NOMO-1 treated with DMSO at 0.1 percent for 48 hours (cell line): ENCODE data around the gene ERLEC1.
"Not testable (repeated sequence)": the region's sequence is repeated elsewhere in the genome, so short reads cannot be mapped to it uniquely, and the experiment has no call there.

ENCODE experiments used
- DNase-seq: peaks from one replicate; lab custom pipeline; 2025; ENCODE audit not compliant: unreplicated experiment; lab: John Stamatoyannopoulos, UW

The ERLEC1 gene

DNA sequence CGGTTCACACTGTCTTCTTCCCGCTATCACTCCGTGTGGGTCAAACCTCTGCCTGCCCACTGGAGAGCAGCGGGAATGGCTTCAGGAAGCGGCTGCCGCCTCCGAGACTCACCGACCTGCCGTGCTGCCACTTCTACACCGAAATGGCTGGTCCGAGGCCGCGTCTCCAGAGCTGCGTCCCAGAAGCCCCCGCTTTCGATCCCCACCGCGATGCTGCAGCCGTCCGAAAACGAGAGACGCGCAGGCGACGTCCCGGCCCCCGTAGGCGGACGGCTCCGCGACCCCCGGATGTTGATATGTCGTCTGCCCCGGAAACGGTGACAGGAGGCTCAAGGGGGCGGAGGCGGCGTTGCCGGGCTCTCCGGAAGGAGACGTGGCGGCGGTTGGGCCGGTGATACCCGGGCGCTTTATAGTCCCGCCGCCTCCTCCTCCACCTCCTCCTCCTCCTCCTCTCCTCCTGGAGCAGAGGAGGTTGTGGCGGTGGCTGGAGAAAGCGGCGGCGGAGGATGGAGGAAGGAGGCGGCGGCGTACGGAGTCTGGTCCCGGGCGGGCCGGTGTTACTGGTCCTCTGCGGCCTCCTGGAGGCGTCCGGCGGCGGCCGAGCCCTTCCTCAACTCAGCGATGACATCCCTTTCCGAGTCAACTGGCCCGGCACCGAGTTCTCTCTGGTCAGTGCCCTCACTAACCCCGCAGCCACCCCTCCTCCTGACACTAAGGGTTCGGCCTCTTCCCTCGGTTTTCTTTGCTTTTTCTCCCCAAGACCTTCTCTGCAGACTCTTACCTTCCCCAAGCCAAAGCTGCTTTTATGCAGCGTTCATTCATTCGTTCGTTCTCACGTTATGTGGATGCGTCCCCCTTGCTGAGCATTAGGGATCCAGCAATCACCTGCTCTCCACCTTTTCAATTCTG, at the start of gene ERLEC1, which contains the start of gene ASB3:
TSS of gene ERLEC1 (plus strand) at position 340 of the 909 bp plus-strand sequence. CDS start at position 507, 167 bp downstream.
TSS of gene ASB3 (minus strand) at position 249 of the 909 bp plus-strand sequence. CDS start 21,381 bp downstream, outside the sequence.
- DNase-seq = peak; percentile 84

- no peak for DNase-seq
Observed at GRCh38 chr2:53737091-53737490, 49.8 kb upstream of the ERLEC1 start.

DNA sequence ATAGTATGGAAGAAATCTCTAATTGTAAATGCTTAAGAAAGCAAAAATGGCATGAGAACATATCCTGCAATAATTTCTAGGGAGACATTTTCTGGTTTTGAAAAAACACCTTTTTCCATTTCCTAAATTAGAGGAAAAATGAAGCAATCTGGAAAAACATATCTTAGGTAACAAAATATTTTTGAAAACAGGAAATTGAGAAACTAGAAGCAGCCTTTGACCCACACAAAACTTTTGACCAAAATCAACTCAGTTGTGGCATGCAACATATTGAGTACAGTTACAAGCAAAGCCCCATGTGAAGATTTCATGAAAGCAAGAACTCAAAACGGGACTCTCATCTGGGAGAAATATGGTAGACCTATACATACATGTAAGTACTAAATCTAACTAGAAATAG, 47.8 kb upstream of the ERLEC1 start:
- DNase-seq = peak; percentile 0

DNA sequence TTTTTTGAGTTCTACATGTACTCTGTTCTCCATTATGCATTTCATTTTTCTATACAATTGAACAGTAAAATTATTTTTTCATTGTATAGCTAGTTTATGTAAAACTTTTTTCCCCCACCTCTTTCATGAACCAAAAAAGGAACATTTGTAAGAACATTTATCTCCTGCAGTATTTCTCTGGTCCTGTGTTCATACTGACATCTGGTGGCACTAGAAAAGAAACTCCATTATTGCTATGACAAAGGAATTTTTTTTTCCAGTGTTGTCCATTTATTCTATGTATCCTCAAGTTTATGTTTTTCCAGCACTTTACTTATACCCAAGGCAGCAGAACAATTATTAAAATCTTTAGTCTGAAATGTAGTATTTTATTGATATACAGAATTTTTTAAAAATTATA, 46.7 kb upstream of the ERLEC1 start:
- peak; percentile 18 for DNase-seq

DNA sequence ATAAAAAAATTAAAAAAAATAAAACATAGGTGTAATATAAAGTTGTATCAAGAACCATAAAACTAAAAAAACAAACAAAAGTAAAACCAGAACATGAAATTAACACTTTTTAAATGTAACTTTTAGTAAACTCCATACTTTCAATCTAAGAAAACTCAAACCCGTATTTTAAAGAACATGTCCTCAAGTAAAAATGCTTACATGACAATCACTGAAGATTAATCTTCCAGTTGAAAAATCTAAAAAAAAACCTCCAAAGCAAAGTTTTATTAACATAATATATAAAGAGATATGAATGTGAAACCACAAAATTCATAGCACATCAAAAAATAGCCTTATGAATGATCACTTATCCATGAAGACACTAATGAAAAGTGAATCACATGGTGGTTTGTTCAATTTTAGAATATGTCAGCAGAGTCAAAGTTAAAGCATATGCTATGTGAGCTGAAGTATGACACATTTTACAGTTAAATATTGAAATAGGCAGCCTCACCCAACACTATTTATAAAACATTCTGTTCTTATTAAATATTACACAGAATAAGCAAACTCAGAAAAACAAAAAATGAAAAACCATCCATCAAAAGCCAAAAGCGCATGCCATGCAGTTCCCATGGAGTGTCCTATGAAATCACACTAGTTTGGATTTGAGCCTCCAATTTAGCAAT, 42.3 kb upstream of the ERLEC1 start:
- no peak for DNase-seq

DNA sequence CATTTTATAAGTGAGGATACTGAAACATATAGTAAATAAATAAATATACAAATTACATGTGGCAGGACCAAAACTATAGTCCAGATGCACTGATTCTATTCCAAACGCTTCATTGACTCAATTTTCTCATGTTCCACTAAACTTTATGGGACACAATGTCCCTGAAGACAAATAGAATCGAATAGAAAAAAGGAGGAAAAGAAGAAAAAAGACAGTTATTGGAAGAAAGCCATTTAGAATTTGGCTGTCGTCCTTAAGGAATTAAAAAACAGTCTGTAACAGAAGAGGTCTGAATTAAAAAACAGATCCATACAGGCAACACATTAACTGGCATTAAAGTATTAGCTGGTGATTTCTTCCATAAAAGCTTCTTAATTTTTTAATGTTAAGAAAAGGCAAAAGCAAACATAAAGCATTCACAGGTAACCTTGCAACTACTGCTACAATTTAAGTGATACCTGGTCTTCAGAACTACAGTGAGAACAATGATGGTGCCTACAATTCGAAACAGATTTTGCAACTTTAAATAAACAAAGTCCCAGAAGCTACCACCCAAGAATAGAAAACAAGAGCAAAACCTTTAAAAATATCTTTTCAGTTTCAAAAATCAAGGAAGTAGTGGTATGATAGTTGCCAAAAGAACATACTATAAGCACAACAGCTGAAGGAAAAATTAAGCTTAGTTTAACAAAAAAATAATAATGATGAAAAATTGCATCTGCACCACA, 36.6 kb upstream of the ERLEC1 start:
- DNase-seq = no peak

GRCh38 chr2:53751728-53752127, 35.1 kb upstream of the ERLEC1 start:
- DNase-seq = no peak

DNA sequence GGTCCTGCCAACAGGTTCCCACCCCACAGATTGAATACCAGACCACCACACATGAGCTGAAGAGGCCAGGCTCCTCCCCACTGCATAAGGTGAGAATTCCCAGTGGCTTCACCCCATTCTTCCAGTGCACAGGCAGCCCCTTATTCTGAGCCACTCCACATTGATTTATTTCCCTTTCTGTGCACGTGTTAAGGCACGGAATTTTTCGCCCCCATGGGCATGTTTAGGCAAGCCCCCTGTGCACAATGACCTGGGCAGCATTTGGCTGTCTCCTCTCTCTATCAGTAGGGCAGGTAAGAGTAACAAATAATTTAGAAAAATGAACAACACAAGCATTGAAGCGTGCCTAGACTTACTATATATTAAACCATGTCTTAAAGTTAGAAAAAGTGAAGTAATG, 34.5 kb upstream of the ERLEC1 start:
- DNase-seq = no peak

DNA sequence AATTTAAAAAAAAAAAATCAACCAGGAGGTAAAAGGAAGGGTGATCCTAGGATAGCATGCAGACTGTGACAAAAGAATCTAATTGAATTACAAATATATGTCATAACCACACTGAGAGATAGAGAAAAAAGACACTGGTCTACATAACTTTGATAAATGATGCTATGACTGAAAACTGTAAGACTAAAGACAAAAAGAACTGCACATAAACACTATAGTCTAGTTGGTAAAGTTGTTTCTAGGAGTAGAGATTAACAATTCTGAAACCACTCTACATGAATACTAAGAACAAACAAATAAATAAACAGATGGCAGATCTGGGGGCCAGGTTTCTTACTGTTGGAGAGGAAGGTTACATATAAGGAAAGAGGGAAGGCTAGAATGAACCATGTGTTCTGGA, 33.8 kb upstream of the ERLEC1 start:
- DNase-seq = no peak

GRCh38 chr2:53755121-53755520, 31.7 kb upstream of the ERLEC1 start:
- no peak for DNase-seq

DNA sequence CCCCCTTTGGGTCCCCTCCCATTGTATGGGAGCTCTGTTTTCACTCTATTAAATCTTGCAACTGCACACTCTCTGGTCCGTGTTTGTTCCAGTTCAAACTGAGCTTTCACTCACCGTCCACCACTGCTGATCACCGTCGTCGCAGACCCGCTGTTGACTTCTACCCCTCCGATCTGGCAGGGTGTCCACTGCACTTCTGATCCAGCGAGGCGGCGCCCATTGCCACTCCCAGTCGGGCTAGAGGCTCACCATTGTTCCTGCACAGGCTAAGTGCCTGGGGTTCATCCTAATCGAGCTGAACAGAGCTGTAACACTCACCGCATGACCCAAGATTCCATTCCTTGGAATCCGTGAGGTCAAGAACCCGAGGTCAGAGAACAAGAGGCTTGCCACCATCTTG, 30.2 kb upstream of the ERLEC1 start:
- DNase-seq = no peak

GRCh38 chr2:53757206-53757605, 29.6 kb upstream of the ERLEC1 start:
- DNase-seq = not testable (repeated sequence)

DNA sequence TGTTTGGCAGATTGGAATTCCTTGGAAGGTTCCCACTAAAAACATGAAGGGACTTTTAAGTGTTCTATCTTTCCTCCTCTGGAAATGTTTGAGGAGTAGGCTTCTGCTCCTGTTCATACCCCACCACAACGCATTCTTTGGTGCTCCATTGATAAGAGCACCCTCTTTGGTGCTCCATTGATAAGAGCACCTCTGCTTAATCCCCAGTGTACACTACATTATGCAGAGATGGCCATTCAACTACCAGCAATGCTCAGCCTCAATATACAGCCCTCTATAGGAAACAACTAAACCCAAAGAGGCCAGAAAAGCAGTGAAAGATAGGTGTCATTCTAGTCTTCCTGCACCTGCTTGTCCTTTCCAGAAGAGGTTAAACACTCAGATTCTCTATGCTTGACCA, 21.1 kb upstream of the ERLEC1 start:
- no peak for DNase-seq

- peak; percentile 72 for DNase-seq
Observed at GRCh38 chr2:53767405-53768241, 19.2 kb upstream of the ERLEC1 start, which contains the start of gene CHAC2. CHAC2 (plus strand) TSS chr2:53767804; CDS start chr2:53767887, 83 bp downstream.

- peak; percentile 24 for DNase-seq
Observed at GRCh38 chr2:53768242-53768542, 18.7 kb upstream of the ERLEC1 start.

DNA sequence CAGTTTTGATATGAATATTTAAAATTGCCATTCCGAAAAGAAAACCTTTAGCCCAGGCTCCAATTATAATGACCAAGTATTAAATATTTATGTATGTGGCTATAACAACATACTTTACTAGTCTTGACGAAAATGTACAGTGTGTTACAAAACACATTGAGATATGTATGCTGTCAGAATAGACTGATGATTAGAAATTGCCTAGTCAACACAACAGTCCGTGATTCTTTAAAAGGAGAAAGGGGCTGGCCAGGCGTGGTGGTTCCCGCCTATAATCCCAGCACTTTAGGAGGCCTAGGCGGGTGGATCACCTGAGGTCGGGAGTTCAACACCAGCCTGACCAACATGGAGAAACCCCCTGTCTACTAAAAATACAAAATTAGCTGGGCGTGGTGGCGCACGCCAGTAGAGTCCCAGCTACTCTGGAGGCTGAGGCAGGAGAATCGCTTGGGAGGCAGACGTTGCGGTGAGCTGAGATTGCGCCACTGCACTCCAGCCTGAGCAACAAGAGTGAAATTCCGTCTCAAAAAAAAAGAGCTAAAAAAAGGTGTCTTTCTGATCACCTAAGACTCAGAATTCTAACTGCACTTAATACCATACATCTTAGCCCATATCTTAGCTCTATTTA, 17.4 kb upstream of the ERLEC1 start:
- DNase-seq = no peak

- DNase-seq = no peak
Observed at GRCh38 chr2:53770264-53770663, 16.6 kb upstream of the ERLEC1 start.

- DNase-seq = no peak
Observed at GRCh38 chr2:53777134-53777533, 9.7 kb upstream of the ERLEC1 start.

- peak; percentile 12 for DNase-seq
Observed at GRCh38 chr2:53778536-53779162, 8.2 kb upstream of the ERLEC1 start.

- no peak for DNase-seq
Observed at GRCh38 chr2:53780056-53780455, 6.8 kb upstream of the ERLEC1 start.
